NCI-H2029 (cell line): ENCODE data around the gene AKR1C4.

ENCODE experiments used
- DNase-seq: peaks from one replicate; lab custom pipeline; 2025; lab: John Stamatoyannopoulos, UW

Gene AKR1C4

GRCh38 chr10:5266804-5267203, 70.2 kb downstream of the AKR1C4 start:
- DNase-seq = no peak

GRCh38 chr10:5268234-5268633, 71.6 kb downstream of the AKR1C4 start:
- DNase-seq = no peak
